LNCaP clone FGC (cell line): ENCODE measurements around the gene DLAT.

ENCODE experiments used
- DNase-seq: peaks from one replicate; pipeline ENCODE4 v3.0.0-alpha.2; 2011; ENCODE audit warnings: low read depth
- H3K4me3 ChIP-seq: 2 replicates; pipeline ENCODE4 v1.5.1; 2011; ENCODE audit warnings: mild to moderate bottlenecking, low read depth, low read length, control low read depth
- CTCF ChIP-seq: IDR thresholded peaks from 2 replicates; pipeline ENCODE4 v1.5.1; 2012; ENCODE audit warnings: mild to moderate bottlenecking; ENCODE audit not compliant: control insufficient read depth, insufficient read depth; ENCODE audit errors: extremely low read depth

The DLAT gene

GRCh38 chr11:111981270-111981669, 43.9 kb upstream of the DLAT start:
- TF ChIP-seq CTCF = no peak
- no peak overlapping the region for H3K4me3 ChIP-seq
- DNase-seq = no peak

- H3K4me3 ChIP-seq = peak overlapping the region; percentile 47
- peak; percentile 87 for TF ChIP-seq CTCF
- peak; percentile 71 for DNase-seq
Observed at GRCh38 chr11:111982019-111982464, 43.2 kb upstream of the DLAT start.

- DNase-seq = no peak
- peak overlapping the region; percentile 47 for H3K4me3 ChIP-seq
- no peak for TF ChIP-seq CTCF
Observed at GRCh38 chr11:111982541-111983186, 42.5 kb upstream of the DLAT start.

GRCh38 chr11:111983187-111983986, 41.8 kb upstream of the DLAT start:
- DNase-seq = peak; percentile 89
- H3K4me3 ChIP-seq = peak overlapping the region; percentile 47

GRCh38 chr11:111986589-111986988, 38.6 kb upstream of the DLAT start:
- no peak overlapping the region for H3K4me3 ChIP-seq
- no peak for TF ChIP-seq CTCF
- peak; percentile 33 for DNase-seq

More at GRCh38 chr11:111983187-111983986, 41.8 kb upstream of the DLAT start:
- TF ChIP-seq CTCF = 0 out of 2 replicates have a peak, but pooled peaks have one; percentile 23

GRCh38 chr11:111990381-111990780, 34.8 kb upstream of the DLAT start:
- no peak for DNase-seq
- no peak for TF ChIP-seq CTCF
- no peak overlapping the region for H3K4me3 ChIP-seq
